HG03280 (cell line): ENCODE measurements around the gene PILRB.
"Not testable (repeated sequence)": the region's sequence is repeated elsewhere in the genome, so short reads cannot be mapped to it uniquely, and the experiment has no call there.

ENCODE experiments used
- ATAC-seq: cut with Tn5 transposase; IDR thresholded peaks from one replicate; pipeline ENCODE4 v1.9.1; 2021; ENCODE audit warnings: mild to moderate bottlenecking, moderate library complexity; ENCODE audit not compliant: unreplicated experiment

PILRB gene

DNA sequence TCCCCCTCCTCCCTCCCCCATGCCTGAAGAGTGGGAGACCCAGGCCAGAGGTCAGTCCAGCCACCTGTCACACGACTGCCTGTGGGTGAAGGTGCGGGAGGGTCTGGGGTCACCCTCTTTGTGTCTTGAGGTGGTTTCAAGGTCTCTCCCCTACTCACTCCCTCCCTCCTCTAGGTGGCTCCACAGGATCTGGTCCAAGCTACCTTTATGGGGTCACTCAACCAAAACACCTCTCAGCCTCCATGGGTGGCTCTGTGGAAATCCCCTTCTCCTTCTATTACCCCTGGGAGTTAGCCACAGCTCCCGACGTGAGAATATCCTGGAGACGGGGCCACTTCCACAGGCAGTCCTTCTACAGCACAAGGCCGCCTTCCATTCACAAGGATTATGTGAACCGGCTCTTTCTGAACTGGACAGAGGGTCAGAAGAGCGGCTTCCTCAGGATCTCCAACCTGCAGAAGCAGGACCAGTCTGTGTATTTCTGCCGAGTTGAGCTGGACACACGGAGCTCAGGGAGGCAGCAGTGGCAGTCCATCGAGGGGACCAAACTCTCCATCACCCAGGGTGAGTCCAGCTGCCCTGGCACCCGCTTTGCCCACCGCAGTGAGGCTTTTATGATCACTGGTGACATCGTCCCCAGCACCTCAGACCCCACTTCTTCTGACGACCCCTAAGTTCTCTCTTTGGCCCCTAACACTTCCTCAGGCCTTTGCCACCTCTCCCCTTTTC is 16.1 kb downstream of the PILRB start:
- not testable (repeated sequence) for ATAC-seq

DNA sequence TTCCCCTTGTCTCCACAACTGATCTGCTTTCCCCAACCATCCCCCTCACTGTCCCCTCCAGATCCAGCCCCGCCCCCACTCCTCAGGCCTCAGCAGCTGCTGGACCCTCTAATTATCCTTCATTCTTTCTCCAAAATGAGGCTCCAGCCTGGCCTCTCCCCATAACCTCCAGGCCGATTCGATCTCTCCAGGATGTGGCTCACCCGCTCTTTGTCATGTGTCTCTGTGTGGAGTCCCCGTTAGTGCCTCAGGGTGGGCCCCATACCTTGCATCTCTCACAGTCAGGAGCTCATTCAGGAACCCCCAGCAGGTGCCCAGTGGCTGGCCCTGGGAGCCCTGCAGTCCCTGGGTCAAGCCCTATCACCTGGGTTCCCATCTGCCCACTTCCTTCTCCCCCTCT is 16.7 kb downstream of the PILRB start:
- ATAC-seq, result no peak

DNA sequence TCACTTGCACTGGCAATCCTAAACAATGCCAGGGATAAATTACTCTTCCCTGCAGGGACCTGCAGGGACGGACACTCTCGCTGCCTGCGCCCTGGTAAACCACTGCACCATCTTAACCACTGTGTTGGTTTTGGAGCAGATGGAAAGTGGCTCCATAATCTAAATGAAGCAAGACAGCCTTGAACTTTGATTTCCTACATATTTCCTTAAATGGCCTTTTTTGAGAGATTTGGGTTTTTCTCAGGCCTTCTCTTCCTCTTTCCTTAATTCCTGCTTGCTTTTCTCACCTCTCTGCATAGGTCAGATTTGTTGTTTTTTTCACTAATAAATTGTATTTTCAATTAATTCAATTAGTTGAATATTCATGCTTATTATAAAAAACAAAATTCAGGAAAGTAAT is 18.1 kb downstream of the PILRB start:
- ATAC-seq, result no peak

DNA sequence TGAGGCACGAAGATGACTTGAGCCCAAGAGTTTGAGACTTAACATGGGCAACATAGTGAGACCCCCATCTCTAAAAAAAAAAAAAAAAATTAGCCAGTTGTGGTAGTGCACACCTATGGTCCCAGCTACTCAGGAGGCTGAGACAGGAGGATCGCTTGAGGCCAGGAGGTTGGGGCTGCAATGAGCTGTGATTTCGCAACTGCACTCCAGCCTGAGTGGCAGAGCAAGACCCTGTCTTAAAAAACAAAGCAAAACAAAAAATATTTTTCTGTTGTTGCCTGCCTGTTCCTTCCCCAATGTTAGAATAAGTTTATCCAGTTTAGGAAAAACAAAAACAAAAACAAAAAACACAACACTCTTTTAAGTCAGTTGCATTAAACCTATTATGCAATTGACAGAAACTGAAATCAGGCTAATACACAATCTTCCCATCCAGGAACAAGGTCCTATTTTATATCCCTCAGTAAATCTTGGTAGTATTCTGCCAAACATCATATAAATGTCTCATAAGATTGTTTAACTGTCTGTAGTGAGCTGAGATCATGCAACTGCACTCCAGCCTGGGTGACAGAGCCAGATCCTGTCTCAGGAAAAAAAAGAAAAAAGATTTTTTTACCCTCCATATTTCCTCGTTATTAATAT is 20.3 kb downstream of the PILRB start:
- ATAC-seq, result no peak

DNA sequence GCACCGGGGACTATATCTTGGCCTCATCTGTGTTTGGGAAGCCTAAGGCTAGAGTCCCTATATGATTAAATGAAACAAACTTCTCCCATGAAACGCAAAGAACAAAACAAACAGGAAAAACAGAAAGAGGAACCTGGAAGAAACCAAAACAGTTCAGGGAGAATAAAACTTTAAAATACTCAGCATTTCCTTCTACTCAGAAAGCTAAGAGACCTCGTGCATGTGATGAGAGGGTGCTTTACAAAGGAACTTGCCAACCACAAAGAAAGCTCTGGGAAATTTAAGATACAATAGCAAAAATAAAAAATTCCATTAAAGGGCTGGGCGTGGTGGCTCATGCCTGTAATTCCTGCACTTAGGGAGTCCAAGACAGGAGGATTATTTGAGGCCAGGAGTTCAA is 22.3 kb downstream of the PILRB start:
- ATAC-seq, result no peak

DNA sequence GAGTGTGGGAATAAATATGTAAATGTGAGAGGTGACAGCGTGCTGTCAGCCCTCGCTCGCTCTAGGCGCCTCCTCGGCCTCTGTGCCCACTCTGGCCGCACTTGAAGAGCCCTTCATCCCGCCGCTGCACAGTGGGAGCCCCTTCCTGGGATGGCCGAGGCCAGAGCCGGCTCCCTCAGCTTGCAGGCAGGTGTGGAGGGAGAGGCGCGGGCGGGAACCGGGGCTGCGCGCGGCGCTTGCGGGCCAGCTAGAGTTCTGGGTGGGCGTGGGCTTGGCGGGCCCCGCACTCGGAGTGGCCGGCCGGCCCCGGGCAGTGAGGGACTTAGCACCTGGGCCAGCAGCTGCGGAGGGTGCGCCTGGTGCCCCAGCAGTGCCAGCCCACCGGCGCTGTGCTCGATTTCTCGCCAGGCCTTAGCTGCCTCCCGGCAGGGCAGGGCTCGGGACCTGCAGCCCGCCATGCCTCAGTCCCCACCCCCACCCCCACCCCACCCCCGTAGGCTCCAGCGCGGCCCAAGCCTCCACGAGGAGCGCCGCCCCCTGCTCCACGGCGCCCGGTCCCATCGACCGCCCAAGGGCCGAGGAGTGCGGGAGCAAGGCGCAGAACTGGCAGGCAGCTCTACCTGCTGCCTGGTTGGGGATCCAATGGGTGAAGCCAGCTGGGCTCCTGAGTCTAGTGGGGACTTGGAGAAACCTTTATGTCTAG is 23.8 kb downstream of the PILRB start:
- not testable (repeated sequence) for ATAC-seq

DNA sequence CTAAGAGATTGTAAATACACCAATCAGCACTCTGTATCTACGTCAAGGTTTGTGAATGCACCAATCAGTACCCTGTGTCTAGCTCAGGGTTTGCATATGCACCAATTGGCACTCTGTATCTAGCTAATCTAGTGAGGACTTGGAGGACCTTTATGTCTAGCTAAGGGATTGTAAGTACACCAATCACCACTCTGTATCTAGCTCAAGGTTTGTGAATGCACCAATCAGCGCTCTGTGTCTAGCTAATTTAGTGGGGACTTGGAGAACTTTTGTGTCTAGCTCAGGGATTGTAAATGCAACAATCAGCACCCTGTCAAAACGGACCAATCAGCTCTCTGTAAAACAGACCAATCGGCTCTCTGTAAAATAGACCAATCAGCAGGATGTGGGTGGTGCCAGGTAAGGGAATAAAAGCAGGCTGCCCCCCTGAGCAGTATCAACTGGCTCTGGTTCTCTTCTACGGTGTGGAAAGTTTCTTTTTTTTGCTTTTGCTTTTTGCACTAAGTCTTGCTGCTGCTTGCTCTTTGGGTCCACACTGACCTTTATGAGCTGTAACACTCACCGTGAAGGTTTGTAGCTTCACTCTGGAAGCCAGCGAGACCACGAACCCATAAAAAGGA is 24.4 kb downstream of the PILRB start:
- ATAC-seq, result not testable (repeated sequence)

DNA sequence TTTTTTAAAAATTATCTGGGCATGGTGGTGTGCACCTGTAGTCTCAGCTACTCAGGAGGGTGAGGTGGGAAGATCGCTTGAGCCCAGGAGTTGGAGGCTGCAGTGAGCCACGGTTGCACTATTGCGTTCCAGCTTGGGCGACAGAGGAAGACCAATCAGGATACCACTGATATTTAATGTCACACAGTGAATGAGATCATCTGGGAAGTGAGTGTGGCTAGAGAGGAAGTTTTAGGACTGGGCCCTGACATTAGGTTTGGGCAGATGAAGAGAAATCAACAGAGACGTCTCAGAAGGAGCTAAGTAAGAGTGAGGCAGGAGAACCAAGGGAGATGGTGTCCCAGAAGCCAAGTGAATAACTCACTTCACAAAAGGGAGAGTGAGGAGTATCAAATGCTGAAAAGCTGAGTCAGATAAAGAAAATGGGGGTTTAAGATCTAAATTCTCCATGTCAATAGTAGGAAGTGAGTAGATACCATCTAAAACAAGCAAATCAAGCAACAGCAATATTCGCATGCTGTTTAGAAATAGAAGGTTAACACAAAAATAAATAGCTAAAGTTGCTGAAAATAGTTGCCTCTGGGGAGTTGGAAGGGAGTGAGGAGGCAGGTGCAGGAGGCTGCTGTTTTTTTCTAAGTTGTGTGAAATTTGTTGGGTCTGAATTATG is 26.8 kb downstream of the PILRB start:
- ATAC-seq, result no peak

DNA sequence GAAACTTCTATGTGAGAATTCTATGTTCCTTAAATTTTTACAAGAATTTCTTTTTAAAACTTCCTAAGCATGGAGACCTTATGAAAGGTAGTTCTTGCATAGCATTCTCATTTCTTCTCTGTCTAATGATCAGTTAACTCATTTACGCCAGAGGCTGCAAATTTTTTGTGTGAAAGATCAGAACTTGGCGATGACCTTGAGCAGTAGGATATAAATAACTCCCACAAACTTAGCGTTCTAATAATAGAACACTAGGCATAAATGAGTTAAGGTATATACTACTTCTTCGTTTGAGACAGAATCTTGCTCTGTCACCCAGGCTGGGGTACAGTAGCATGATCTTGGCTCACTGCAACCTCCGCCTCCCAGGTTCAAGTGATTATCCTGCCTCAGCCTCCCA is 29.0 kb downstream of the PILRB start:
- ATAC-seq, result no peak

- no peak for ATAC-seq
Measured at GRCh38 chr7:100387695-100388094, 29.8 kb downstream of the PILRB start.

GRCh38 chr7:100389437-100390088 is 31.6 kb downstream of the PILRB start:
- no peak for ATAC-seq

- ATAC-seq, result no peak
Measured at GRCh38 chr7:100390286-100391009, 32.5 kb downstream of the PILRB start.

- no peak for ATAC-seq
Measured at GRCh38 chr7:100393233-100393905, 35.5 kb downstream of the PILRB start.

DNA sequence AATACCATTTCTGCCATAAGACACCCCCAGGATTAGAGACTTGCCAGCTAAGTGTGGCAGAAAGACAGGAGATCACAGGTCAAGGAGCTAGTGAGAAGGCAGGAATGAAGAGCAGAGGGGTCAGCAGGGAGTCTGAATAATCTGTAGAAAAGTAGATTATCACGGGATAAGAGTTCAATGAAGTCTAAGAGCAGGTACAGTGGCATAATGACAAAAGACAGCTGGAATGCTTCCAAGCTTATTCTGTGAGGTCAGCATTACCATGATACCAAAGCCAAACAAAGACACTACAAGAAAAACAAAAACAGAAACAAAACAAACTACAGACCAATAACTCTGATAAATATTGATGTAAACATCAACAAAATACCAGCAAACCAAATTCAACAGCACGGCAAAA is 36.2 kb downstream of the PILRB start:
- ATAC-seq, result no peak

- ATAC-seq, result peak; percentile 80
Measured at GRCh38 chr7:100396421-100396982, 38.6 kb downstream of the PILRB start.

- ATAC-seq, result no peak
Measured at GRCh38 chr7:100397315-100398081, 39.6 kb downstream of the PILRB start.

DNA sequence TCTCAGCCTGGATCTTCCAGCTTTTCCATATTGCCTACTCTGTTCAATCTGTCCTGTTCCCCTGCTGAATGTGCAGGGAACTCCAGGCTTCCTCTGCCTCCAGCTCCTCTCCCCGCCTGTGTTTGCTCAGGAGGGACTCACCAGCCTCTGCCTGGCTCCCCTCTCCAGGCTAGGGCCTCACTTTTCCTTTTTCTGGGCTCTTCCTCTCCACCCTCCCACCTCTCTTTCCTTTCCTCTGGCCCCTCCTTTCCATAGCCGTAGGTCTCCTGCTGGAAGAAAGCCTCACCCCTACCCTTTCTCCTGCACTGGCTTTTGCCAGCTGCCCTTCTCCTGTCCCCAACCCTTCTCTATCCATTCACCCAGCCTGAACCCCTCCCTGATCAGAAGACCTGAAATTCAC is 40.3 kb downstream of the PILRB start:
- ATAC-seq, result no peak

- ATAC-seq, result no peak
Measured at GRCh38 chr7:100400041-100400440, 42.1 kb downstream of the PILRB start.
